SK-N-SH (cell line): ENCODE measurements around the gene SEM1. TPM values are rescaled to one million over a fixed set of nuclear protein-coding genes. Genes with fewer than 3 reads are reported as not detected.

Source experiments
- CTCF ChIA-PET: fragments of 300-600, 350-600 bp; formaldehyde crosslinking; extraction: SDS; loops from one replicate; lab custom pipeline; 2021; lab: Yijun Ruan, JAX
- POLR2A ChIA-PET: fragments of 350-600 bp; sonication (Branson Sonifier 250); formaldehyde crosslinking; extraction: SDS; loops from one replicate; lab custom pipeline; 2020; ENCODE audit warnings: antibody characterized with exemption, inconsistent platforms; lab: Yijun Ruan, JAX
- DNase-seq: peaks from one replicate; pipeline ENCODE4 v3.0.0; 2012
- H2AFZ ChIP-seq: fragments of 200-600 bp; sonication (generic); 2 replicates; pipeline ENCODE4 v1.8.1; 2016; ENCODE audit warnings: antibody characterized with exemption, mild to moderate bottlenecking, low read depth
- H3F3A ChIP-seq: fragments of 200-600 bp; sonication (generic); replicated peaks from 2 replicates; pipeline ENCODE3; 2016; ENCODE audit warnings: antibody characterized with exemption, mild to moderate bottlenecking; ENCODE audit not compliant: insufficient read depth
- H3K27ac ChIP-seq, 2 experiments: fragments of 200-500 bp in 1 of 2; fragments of 200-600 bp in 1 of 2; sonication (Bioruptor generic) in 1 of 2; sonication (generic), shearing (Covaris generic) in 1 of 2; 2 replicates each; pipeline versions ENCODE4 v1.5.1 to v1.6.1; 2014 to 2016; ENCODE audit warnings: low read depth in 2 of 2, inconsistent platforms in 1 of 2, low read length in 1 of 2, mild to moderate bottlenecking in 1 of 2, mixed read lengths in 1 of 2
- H3K27me3 ChIP-seq: fragments of 200-600 bp; sonication (generic), shearing (Covaris generic); 2 replicates; pipeline ENCODE4 v1.6.1; 2016; ENCODE audit warnings: mixed run types; ENCODE audit not compliant: insufficient read depth
- H3K36me3 ChIP-seq, 2 experiments: fragments of 200-500 bp in 1 of 2; fragments of 200-600 bp in 1 of 2; sonication (Bioruptor generic) in 1 of 2; sonication (generic) in 1 of 2; replicated peaks in 1 of 2; 2 replicates each; pipeline versions ENCODE3 to v1.5.1; 2014 to 2016; ENCODE audit warnings: low read length in 1 of 2, mild to moderate bottlenecking in 1 of 2; ENCODE audit not compliant: insufficient read depth in 2 of 2, control insufficient read depth in 1 of 2
- H3K4me1 ChIP-seq, 2 experiments: fragments of 200-500 bp in 1 of 2; fragments of 200-600 bp in 1 of 2; sonication (Bioruptor generic) in 1 of 2; sonication (generic), shearing (Covaris generic) in 1 of 2; 2 replicates each; pipeline versions ENCODE4 v1.5.1 to v1.6.1; 2014 to 2016; ENCODE audit warnings: low read depth in 1 of 2, low read length in 1 of 2, mixed run types in 1 of 2; ENCODE audit not compliant: insufficient read depth in 2 of 2, control insufficient read depth in 1 of 2
- H3K4me2 ChIP-seq: fragments of 200-600 bp; sonication (generic), shearing (Covaris generic); 2 replicates; pipeline ENCODE4 v1.6.1; 2017; ENCODE audit warnings: mixed run types
- H3K4me3 ChIP-seq, 2 experiments: fragments of 200-500 bp in 1 of 2; fragments of 200-600 bp in 1 of 2; sonication (Bioruptor generic) in 1 of 2; sonication (generic), shearing (Covaris generic) in 1 of 2; 2 replicates each; pipeline versions ENCODE4 v1.5.1 to v1.8.1; 2014 to 2016; ENCODE audit warnings: low read depth in 2 of 2, inconsistent platforms in 1 of 2, low read length in 1 of 2, mild to moderate bottlenecking in 1 of 2, mixed read lengths in 1 of 2, moderate library complexity in 1 of 2
- H3K79me2 ChIP-seq: fragments of 200-600 bp; sonication (generic); 2 replicates; pipeline ENCODE4 v1.8.1; 2017; ENCODE audit warnings: mild to moderate bottlenecking; ENCODE audit not compliant: insufficient read depth
- H3K9ac ChIP-seq: fragments of 200-600 bp; sonication (generic); 2 replicates; pipeline ENCODE4 v1.6.1; 2017; ENCODE audit warnings: mixed run types
- H3K9me2 ChIP-seq: fragments of 200-600 bp; sonication (generic); 2 replicates; pipeline ENCODE4 v1.6.1; 2017; ENCODE audit warnings: mixed run types
- H3K9me3 ChIP-seq: fragments of 200-600 bp; sonication (generic); 2 replicates; pipeline ENCODE4 v1.6.1; 2017; ENCODE audit warnings: mixed run types, mild to moderate bottlenecking, moderate library complexity
- H4K20me1 ChIP-seq: fragments of 200-600 bp; sonication (generic); 2 replicates; pipeline ENCODE4 v1.6.1; 2017; ENCODE audit warnings: mild to moderate bottlenecking, mixed run types; ENCODE audit not compliant: insufficient read depth
- CHD2 ChIP-seq: fragments of 150-350 bp; IDR thresholded peaks from 2 replicates; pipeline ENCODE4 v1.6.1; 2018; ENCODE audit warnings: low read length; ENCODE audit not compliant: partially characterized antibody
- EP300 ChIP-seq, 2 experiments: IDR thresholded peaks; 2 replicates each; pipeline versions ENCODE4 v1.4.0 to v1.6.1; 2012; ENCODE audit warnings: borderline replicate concordance in 1 of 2, low read depth in 1 of 2, low read length in 1 of 2
- EZH2phosphoT487 ChIP-seq: fragments of 200-600 bp; sonication (generic); IDR thresholded peaks from 2 replicates; pipeline ENCODE4 v1.6.1; 2017; ENCODE audit warnings: low read depth, mixed run types, mild to moderate bottlenecking, antibody characterized with exemption, moderate library complexity, borderline replicate concordance
- FOSL2 ChIP-seq: IDR thresholded peaks from 2 replicates; pipeline ENCODE4 v1.4.0; 2012; ENCODE audit warnings: low read depth, mild to moderate bottlenecking, moderate library complexity, borderline replicate concordance
- FOXM1 ChIP-seq: IDR thresholded peaks from 2 replicates; pipeline ENCODE4 v1.4.0; 2012; ENCODE audit warnings: low read depth, mild to moderate bottlenecking
- GABPA ChIP-seq: IDR thresholded peaks from 2 replicates; pipeline ENCODE4 v1.4.0; 2012; ENCODE audit warnings: low read depth, mild to moderate bottlenecking
- GATA2 ChIP-seq: sonication (generic); formaldehyde crosslinking; IDR thresholded peaks from 2 replicates; pipeline ENCODE4 v1.5.0; 2020; ENCODE audit warnings: mild to moderate bottlenecking, missing genetic modification reagents
- JUND ChIP-seq: IDR thresholded peaks from 2 replicates; pipeline ENCODE4 v1.4.0; 2012
- MEF2A ChIP-seq: IDR thresholded peaks from 2 replicates; pipeline ENCODE4 v1.4.0; 2012; ENCODE audit warnings: low read depth, borderline replicate concordance
- MXI1 ChIP-seq: IDR thresholded peaks from 2 replicates; pipeline ENCODE4 v1.6.1; 2012; ENCODE audit warnings: mild to moderate bottlenecking, low read depth, low read length, improper control_type of control experiment
- NFIC ChIP-seq: IDR thresholded peaks from 2 replicates; pipeline ENCODE4 v1.4.0; 2012; ENCODE audit warnings: borderline replicate concordance
- NRF1 ChIP-seq: IDR thresholded peaks from 2 replicates; pipeline ENCODE4 v1.6.1; 2012; ENCODE audit warnings: low read depth, mild to moderate bottlenecking, low read length
- POLR2AphosphoS5 ChIP-seq: IDR thresholded peaks from 2 replicates; pipeline ENCODE4 v1.6.1; 2012; ENCODE audit warnings: low read depth, low read length
- RAD21 ChIP-seq: IDR thresholded peaks from 2 replicates; pipeline ENCODE4 v1.6.1; 2012; ENCODE audit warnings: mild to moderate bottlenecking, low read length
- RCOR1 ChIP-seq: fragments of 150-350 bp; IDR thresholded peaks from 2 replicates; pipeline ENCODE4 v1.6.1; 2017; ENCODE audit warnings: antibody characterized with exemption, low read length
- RFX5 ChIP-seq: IDR thresholded peaks from 2 replicates; pipeline ENCODE4 v1.6.1; 2012; ENCODE audit warnings: mild to moderate bottlenecking, improper control_type of control experiment, low read length
- RXRA ChIP-seq: IDR thresholded peaks from 2 replicates; pipeline ENCODE4 v1.4.0; 2012; ENCODE audit warnings: low read depth, mild to moderate bottlenecking, borderline replicate concordance
- SIN3A ChIP-seq: IDR thresholded peaks from 2 replicates; pipeline ENCODE4 v1.6.1; 2012; ENCODE audit warnings: low read depth, mild to moderate bottlenecking, low read length, moderate library complexity, borderline replicate concordance
- TAF1 ChIP-seq: IDR thresholded peaks from 2 replicates; pipeline ENCODE4 v1.6.1; 2012; ENCODE audit warnings: low read depth, mild to moderate bottlenecking, low read length, moderate library complexity, borderline replicate concordance
- TCF12 ChIP-seq: IDR thresholded peaks from 2 replicates; pipeline ENCODE4 v1.4.0; 2012
- TEAD4 ChIP-seq: IDR thresholded peaks from 2 replicates; pipeline ENCODE4 v1.4.0; 2012; ENCODE audit warnings: mild to moderate bottlenecking, borderline replicate concordance; ENCODE audit not compliant: insufficient read depth
- YY1 ChIP-seq: IDR thresholded peaks from 2 replicates; pipeline ENCODE4 v1.4.0; 2012; ENCODE audit warnings: low read depth, mild to moderate bottlenecking
- WGBS: methylation state at CpG from one replicate; pipeline ENCODE4 v1.1.6; 2017; ENCODE audit warnings: low lambda C conversion rate; 5-methylcytosine and 5-hydroxymethylcytosine counted together
- polyA plus RNA-seq, 3 experiments: library from polyadenylated mRNA; depleted of rRNA; stranded (reverse); fragments of >200 nt; gene quantifications; 2 replicates each; pipeline ENCODE4 v1.2.3, GENCODE V29; 2012
- TF ChIP-seq, protein P1 (sequence below): IDR thresholded peaks from 2 replicates; pipeline ENCODE4 v1.4.0; 2012; ENCODE audit warnings: low read depth
- TF ChIP-seq, protein P2 (sequence below): fragments of 150-350 bp; IDR thresholded peaks from 2 replicates; pipeline ENCODE4 v1.6.1; 2017; ENCODE audit warnings: antibody characterized with exemption, low read length, low read depth, borderline replicate concordance
- TF ChIP-seq, protein P3 (sequence below): fragments of 150-350 bp; IDR thresholded peaks from 2 replicates; pipeline ENCODE4 v1.6.1; 2016; ENCODE audit warnings: mild to moderate bottlenecking, low read depth, low read length
- TF ChIP-seq, protein P4 (sequence below): fragments of 200-600 bp; sonication (generic); IDR thresholded peaks from 2 replicates; pipeline ENCODE4 v1.6.1; 2017; ENCODE audit warnings: antibody characterized with exemption, mild to moderate bottlenecking, moderate library complexity
- TF ChIP-seq, protein P5 (sequence below): IDR thresholded peaks from 2 replicates; pipeline ENCODE4 v1.4.0; 2012; ENCODE audit warnings: low read depth, borderline replicate concordance

SEM1 gene
- polyA plus RNA-seq, 1 of the 3 experiments (the other 2 are of a cell fraction): 56.3 TPM

DNA sequence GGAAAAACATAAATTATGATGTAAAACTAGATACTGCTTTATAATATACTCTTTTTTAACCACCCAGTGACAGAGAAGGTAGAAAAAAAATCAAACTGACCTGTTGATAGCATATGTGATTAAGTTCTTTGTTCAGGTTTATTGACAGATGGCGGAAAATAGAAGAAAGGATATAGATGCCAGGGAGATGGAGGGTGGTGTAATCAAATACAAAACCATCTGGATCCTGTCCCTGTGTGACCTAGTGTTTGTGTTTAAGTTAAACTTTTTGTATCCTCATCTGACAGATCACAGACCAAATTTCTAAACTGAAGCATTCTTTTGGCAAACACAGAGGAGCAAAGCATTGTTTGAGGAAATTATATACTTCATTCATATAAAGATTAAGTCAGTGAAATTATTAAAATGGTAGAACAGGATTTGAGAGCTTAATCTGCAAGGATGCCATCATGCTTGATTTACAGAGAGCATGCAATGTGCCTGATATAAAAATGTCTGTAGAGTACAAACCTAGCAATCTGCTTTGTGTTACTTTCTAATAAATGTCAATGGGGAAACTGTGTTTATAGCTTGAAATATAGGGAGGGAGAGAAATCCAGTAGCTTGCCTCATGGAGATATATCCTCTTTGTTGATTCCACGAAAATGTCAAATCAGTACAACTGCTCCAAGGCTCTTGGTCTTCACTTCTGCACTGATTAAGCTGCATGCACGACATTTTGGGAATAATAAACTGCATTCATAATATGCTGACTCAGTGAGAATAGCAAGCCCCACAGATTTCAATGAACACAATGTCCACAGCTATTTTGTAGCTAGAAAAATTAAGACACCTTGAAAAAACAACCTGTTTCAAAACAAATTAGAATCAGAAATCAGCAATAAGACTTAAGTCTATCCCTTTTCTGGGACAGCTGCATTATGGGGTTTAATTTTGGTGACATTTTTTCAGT lies 39.0 kb downstream of the SEM1 start:
- Histone ChIP-seq H3K9me3 (no peaks in the 10 kb centered on the region), H3K4me1 (peaks cover 0 to 14% of the 10 kb centered on the region in 2 experiments; a peak in 2 of 4 replicates), H3K9ac (no peak overlapping the region), H3K4me2 (no peak overlapping the region), H3F3A (no peaks in the 10 kb centered on the region), H3K9me2 (no peaks in the 10 kb centered on the region), H3K27ac (peak overlapping the region in 1 of 2 experiments; percentile 95; a peak in 2 of 4 replicates), H3K79me2 (no peaks in the 10 kb centered on the region), H3K27me3 (no peaks in the 10 kb centered on the region), H3K4me3 (no peak overlapping the region), H4K20me1 (no peaks in the 10 kb centered on the region), H3K36me3 (peaks cover 7 to 22% of the 10 kb centered on the region in 2 experiments), H2AFZ (no peak overlapping the region)
- POLR2A ChIA-PET: no interaction called here
- CTCF ChIA-PET: interaction anchor here (0.8 to 1.3 kb wide), 6 partner anchors 22 to 755 kb away, joined by 3 to 4 read pairs (median 3); no protein-coding TSS in a partner anchor
- peak; percentile 59 for DNase-seq
- 64% methylated on average over 3 of the region's 3 CpGs for WGBS
- TF ChIP-seq, protein P1, sequence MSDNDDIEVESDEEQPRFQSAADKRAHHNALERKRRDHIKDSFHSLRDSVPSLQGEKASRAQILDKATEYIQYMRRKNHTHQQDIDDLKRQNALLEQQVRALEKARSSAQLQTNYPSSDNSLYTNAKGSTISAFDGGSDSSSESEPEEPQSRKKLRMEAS: no peak
- no peak for TF ChIP-seq FOXM1
- TF ChIP-seq, protein P2, sequence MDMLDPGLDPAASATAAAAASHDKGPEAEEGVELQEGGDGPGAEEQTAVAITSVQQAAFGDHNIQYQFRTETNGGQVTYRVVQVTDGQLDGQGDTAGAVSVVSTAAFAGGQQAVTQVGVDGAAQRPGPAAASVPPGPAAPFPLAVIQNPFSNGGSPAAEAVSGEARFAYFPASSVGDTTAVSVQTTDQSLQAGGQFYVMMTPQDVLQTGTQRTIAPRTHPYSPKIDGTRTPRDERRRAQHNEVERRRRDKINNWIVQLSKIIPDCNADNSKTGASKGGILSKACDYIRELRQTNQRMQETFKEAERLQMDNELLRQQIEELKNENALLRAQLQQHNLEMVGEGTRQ: no peak
- no peak for TF ChIP-seq EZH2phosphoT487
- no peak for TF ChIP-seq MEF2A
- peak; percentile 38 for TF ChIP-seq RAD21
- no peak for TF ChIP-seq TAF1
- peak; percentile 43 for TF ChIP-seq TCF12
- TF ChIP-seq, protein P3, sequence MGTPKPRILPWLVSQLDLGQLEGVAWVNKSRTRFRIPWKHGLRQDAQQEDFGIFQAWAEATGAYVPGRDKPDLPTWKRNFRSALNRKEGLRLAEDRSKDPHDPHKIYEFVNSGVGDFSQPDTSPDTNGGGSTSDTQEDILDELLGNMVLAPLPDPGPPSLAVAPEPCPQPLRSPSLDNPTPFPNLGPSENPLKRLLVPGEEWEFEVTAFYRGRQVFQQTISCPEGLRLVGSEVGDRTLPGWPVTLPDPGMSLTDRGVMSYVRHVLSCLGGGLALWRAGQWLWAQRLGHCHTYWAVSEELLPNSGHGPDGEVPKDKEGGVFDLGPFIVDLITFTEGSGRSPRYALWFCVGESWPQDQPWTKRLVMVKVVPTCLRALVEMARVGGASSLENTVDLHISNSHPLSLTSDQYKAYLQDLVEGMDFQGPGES: no peak
- TF ChIP-seq GABPA: no peak
- TF ChIP-seq YY1: no peak
- no peak for TF ChIP-seq POLR2AphosphoS5
- TF ChIP-seq, protein P4, sequence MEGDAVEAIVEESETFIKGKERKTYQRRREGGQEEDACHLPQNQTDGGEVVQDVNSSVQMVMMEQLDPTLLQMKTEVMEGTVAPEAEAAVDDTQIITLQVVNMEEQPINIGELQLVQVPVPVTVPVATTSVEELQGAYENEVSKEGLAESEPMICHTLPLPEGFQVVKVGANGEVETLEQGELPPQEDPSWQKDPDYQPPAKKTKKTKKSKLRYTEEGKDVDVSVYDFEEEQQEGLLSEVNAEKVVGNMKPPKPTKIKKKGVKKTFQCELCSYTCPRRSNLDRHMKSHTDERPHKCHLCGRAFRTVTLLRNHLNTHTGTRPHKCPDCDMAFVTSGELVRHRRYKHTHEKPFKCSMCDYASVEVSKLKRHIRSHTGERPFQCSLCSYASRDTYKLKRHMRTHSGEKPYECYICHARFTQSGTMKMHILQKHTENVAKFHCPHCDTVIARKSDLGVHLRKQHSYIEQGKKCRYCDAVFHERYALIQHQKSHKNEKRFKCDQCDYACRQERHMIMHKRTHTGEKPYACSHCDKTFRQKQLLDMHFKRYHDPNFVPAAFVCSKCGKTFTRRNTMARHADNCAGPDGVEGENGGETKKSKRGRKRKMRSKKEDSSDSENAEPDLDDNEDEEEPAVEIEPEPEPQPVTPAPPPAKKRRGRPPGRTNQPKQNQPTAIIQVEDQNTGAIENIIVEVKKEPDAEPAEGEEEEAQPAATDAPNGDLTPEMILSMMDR: no peak
- no peak for TF ChIP-seq RFX5
- peak; percentile 49; the same call in 1 of the 2 replicates for TF ChIP-seq GATA2 (CRISPR knock-in tag)
- peak in 1 of 2 experiments; percentile 82; a peak in 2 of 4 replicates for TF ChIP-seq EP300 (IDR thresholded peaks at IDR 0.05; ENCODE audit: borderline replicate concordance in 1 of 2, low read depth in 1 of 2, low read length in 1 of 2)
- TF ChIP-seq, protein P5, sequence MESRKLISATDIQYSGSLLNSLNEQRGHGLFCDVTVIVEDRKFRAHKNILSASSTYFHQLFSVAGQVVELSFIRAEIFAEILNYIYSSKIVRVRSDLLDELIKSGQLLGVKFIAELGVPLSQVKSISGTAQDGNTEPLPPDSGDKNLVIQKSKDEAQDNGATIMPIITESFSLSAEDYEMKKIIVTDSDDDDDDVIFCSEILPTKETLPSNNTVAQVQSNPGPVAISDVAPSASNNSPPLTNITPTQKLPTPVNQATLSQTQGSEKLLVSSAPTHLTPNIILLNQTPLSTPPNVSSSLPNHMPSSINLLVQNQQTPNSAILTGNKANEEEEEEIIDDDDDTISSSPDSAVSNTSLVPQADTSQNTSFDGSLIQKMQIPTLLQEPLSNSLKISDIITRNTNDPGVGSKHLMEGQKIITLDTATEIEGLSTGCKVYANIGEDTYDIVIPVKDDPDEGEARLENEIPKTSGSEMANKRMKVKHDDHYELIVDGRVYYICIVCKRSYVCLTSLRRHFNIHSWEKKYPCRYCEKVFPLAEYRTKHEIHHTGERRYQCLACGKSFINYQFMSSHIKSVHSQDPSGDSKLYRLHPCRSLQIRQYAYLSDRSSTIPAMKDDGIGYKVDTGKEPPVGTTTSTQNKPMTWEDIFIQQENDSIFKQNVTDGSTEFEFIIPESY: no peak
- no peak for TF ChIP-seq RXRA
- peak; percentile 78 for TF ChIP-seq RCOR1
- no peak for TF ChIP-seq FOSL2
- TF ChIP-seq TEAD4: no peak
- no peak for TF ChIP-seq NFIC
- TF ChIP-seq NRF1: no peak
- peak; percentile 69; the same call in 1 of the 2 replicates for TF ChIP-seq MXI1
- TF ChIP-seq JUND: no peak
- TF ChIP-seq CHD2: peak; percentile 42
- no peak for TF ChIP-seq SIN3A
